SU-DHL-6 (cell line): ENCODE data around the gene NRXN2.

ENCODE experiments used
- H2AFZ ChIP-seq: fragments of 200-600 bp; sonication (generic); 2 replicates; pipeline ENCODE4 v1.6.1; 2014; ENCODE audit warnings: low read depth, mild to moderate bottlenecking, moderate library complexity, mixed read lengths, antibody characterized with exemption, low read length; ENCODE audit not compliant: severe bottlenecking
- H3F3A ChIP-seq: fragments of 200-600 bp; shearing (Covaris generic); 2 replicates; pipeline ENCODE4 v1.6.0; 2016; ENCODE audit warnings: antibody characterized with exemption, mild to moderate bottlenecking; ENCODE audit not compliant: insufficient read depth
- H3K27ac ChIP-seq: fragments of 200-600 bp; sonication (generic); 2 replicates; pipeline ENCODE4 v1.5.1; 2016; ENCODE audit warnings: low read depth, mild to moderate bottlenecking, low read length, moderate library complexity, mixed read lengths
- H3K27me3 ChIP-seq: fragments of 200-600 bp; sonication (generic), shearing (Covaris generic); 2 replicates; pipeline ENCODE4 v1.6.0; 2014; ENCODE audit warnings: mild to moderate bottlenecking, low read length
- H3K36me3 ChIP-seq: fragments of 200-600 bp; sonication (generic); 2 replicates; pipeline ENCODE4 v1.6.1; 2014; ENCODE audit warnings: mild to moderate bottlenecking, low read length, mixed read lengths
- H3K4me2 ChIP-seq: fragments of 300-600, 200-600 bp; shearing (Covaris generic), sonication (generic); 2 replicates; pipeline ENCODE4 v1.6.0; 2014; ENCODE audit warnings: low read length, low read depth, mild to moderate bottlenecking; ENCODE audit not compliant: poor library complexity, severe bottlenecking
- H3K4me3 ChIP-seq: fragments of 200-600 bp; sonication (generic); 2 replicates; pipeline ENCODE4 v1.5.1; 2014; ENCODE audit warnings: antibody characterized with exemption, low read length, mild to moderate bottlenecking, mixed read lengths; ENCODE audit not compliant: insufficient read depth, poor library complexity, severe bottlenecking
- H3K79me2 ChIP-seq: fragments of 200-600 bp; sonication (generic); 2 replicates; pipeline ENCODE4 v1.6.1; 2014; ENCODE audit warnings: mild to moderate bottlenecking, low read length, moderate library complexity; ENCODE audit not compliant: insufficient read depth
- H3K9ac ChIP-seq: fragments of 200-600 bp; sonication (generic); 2 replicates; pipeline ENCODE4 v1.7.0; 2014; ENCODE audit warnings: mild to moderate bottlenecking, low read length
- H3K9me2 ChIP-seq: fragments of 200-600 bp; sonication (generic); replicated peaks from 2 replicates; pipeline ENCODE4 v1.6.1; 2014; ENCODE audit warnings: low read length; ENCODE audit not compliant: insufficient read depth
- H3K9me3 ChIP-seq: fragments of 200-600 bp; sonication (generic); 2 replicates; pipeline ENCODE4 v1.6.1; 2014; ENCODE audit warnings: low read length, mixed read lengths; ENCODE audit not compliant: insufficient read depth
- H4K20me1 ChIP-seq: fragments of 200-600 bp; sonication (generic); 2 replicates; pipeline ENCODE4 v1.6.1; 2014; ENCODE audit warnings: low read depth, mild to moderate bottlenecking, antibody characterized with exemption, low read length, moderate library complexity, mixed read lengths
- CTCF ChIP-seq: fragments of 200-600 bp; sonication (generic); IDR thresholded peaks from one replicate; pipeline ENCODE4 v1.5.1; 2017; ENCODE audit warnings: antibody characterized with exemption, mild to moderate bottlenecking, low read length, moderate library complexity; ENCODE audit not compliant: insufficient read depth, poor library complexity, severe bottlenecking
- EZH2phosphoT487 ChIP-seq: fragments of 200-600 bp; sonication (generic), shearing (Covaris generic); conservative IDR thresholded peaks from 2 replicates; pipeline ENCODE4 v1.6.1; 2018; ENCODE audit warnings: mild to moderate bottlenecking, antibody characterized with exemption, low read length, moderate library complexity, mixed read lengths

NRXN2 gene

DNA sequence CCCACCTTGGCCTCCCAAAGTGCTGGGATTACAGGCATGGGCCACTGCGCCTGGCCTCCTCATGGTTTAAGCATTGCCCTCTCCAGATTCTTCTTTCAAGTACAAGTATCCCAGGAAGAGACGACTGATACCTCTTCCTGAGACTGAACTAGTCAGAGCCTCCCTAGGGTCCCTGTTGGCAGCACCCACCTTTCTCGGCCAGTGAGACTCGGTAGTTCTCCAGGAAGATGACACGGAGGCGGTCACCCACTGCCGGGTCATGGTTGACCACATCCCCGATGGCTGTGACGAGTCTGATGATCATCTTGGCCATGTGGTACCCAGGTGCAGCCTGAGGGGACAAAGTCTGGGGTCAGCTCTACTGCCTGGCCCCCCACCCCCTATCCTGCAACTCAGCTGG, 28.1 kb upstream of the NRXN2 start:
- Histone ChIP-seq H3K27ac (no peak overlapping the region), H3K9me3 (no peaks in the 10 kb centered on the region), H3K4me2 (no peak overlapping the region), H2AFZ (no peak overlapping the region), H3K27me3 (no peaks in the 10 kb centered on the region), H3F3A (0 out of 2 replicates have a peak, but pooled peaks cover 3% of the 10 kb centered on the region), H3K9ac (no peak overlapping the region), H3K36me3 (no peaks in the 10 kb centered on the region), H3K79me2 (no peaks in the 10 kb centered on the region), H4K20me1 (no peaks in the 10 kb centered on the region), H3K4me3 (no peak overlapping the region), H3K9me2 (no peaks in the 10 kb centered on the region)
- TF ChIP-seq CTCF (no peak), EZH2phosphoT487 (no peak)

DNA sequence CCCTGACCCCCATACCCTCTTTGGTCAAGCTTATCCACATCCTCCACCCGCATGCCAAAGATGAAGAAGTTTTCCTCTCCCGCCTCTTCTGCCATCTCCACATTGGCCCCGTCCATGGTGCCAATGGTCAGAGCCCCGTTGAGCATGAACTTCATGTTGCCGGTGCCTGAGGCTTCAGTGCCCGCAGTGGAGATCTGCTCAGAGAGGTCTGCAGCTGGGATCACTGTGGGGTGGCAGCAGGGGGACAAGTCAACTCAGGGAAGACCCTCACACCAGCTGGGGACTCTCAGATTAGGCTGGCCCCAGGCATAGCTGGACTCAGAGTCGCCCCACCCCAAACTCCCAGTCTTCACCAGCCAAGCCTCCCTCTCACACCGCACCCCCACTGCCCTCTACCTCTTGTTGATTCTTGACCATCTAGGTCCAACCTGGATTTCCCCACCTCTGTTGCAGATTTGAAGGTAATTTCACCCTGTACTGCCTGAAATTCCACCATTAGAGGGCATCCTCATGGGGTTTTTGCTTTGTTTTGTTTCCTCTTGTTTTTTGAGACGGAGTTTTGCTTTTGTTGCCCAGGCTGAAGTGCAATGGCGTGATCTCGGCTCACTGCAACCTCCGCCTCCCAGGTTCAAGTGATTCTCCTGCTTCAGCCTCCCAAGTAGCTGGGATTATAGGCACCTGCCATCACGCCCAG, 27.5 kb upstream of the NRXN2 start:
- H3K9me2 ChIP-seq = no peaks in the 10 kb centered on the region
- H3K27me3 ChIP-seq = no peaks in the 10 kb centered on the region
- no peaks in the 10 kb centered on the region for H3K9me3 ChIP-seq
- no peaks in the 10 kb centered on the region for H3K36me3 ChIP-seq
- H3K4me2 ChIP-seq = no peak overlapping the region
- TF ChIP-seq EZH2phosphoT487 (no peak), CTCF (no peak)
- 0 out of 2 replicates have a peak, but pooled peaks cover 4% of the 10 kb centered on the region for H3F3A ChIP-seq
- no peak overlapping the region for H3K27ac ChIP-seq
- H2AFZ ChIP-seq = no peak overlapping the region
- H3K4me3 ChIP-seq = no peak overlapping the region
- no peaks in the 10 kb centered on the region for H4K20me1 ChIP-seq
- H3K9ac ChIP-seq = no peak overlapping the region
- no peaks in the 10 kb centered on the region for H3K79me2 ChIP-seq

DNA sequence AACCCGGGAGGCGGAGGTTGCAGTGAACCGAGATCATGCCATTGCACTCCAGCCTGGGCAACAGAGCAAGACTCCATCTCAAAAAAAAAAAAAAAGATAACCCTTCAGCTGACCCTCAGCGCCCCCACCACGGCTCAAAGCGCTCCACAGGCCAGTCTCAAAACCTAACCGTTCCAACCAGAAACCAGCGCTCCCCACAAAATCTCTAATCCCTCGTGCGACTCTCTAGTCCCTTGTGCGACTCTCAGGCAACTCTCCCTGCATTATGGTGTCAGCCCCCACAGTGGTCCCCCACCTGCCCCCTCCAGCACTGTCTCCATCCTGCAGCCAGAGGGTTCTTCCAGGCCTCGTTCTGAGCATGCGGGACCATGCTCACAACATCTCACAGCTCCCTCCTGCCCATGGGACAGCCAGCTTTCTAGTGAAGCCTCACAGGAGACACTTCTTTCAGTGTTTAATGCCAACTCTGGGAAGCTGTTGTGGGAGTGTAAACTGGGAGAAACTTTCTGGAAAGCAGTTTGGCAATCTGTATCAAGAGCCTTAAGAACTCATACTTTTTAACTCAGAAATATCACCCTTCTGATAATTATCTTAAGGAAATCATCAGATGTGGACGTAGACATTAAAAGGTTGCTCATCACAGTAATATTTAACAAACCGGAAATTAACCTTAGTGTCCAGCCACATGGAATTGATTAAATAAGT, 25.1 kb upstream of the NRXN2 start:
- no peaks in the 10 kb centered on the region for H3K36me3 ChIP-seq
- H3K9me3 ChIP-seq = no peaks in the 10 kb centered on the region
- no peaks in the 10 kb centered on the region for H3K9me2 ChIP-seq
- no peaks in the 10 kb centered on the region for H3K27me3 ChIP-seq
- H3K4me3 ChIP-seq = no peak overlapping the region
- no peak overlapping the region for H2AFZ ChIP-seq
- TF ChIP-seq CTCF = no peak
- TF ChIP-seq EZH2phosphoT487 = no peak
- no peak overlapping the region for H3K9ac ChIP-seq
- H3K79me2 ChIP-seq = no peaks in the 10 kb centered on the region
- no peak overlapping the region for H3K4me2 ChIP-seq
- H4K20me1 ChIP-seq = no peaks in the 10 kb centered on the region
- H3K27ac ChIP-seq = no peak overlapping the region
- H3F3A ChIP-seq = peaks cover 14% of the 10 kb centered on the region; the same call in 1 of the 2 replicates
